HG03378 (cell line): ENCODE measurements around the gene MAP3K7.
A peak's percentile ranks its signal among the peaks of the same experiment; 100 is the strongest.

ENCODE experiments used
- ATAC-seq: cut with Tn5 transposase; IDR thresholded peaks from one replicate; pipeline ENCODE4 v1.9.1; 2021; ENCODE audit warnings: mild to moderate bottlenecking, moderate library complexity; ENCODE audit not compliant: unreplicated experiment

The MAP3K7 gene

GRCh38 chr6:90533615-90534336, 53.1 kb downstream of the MAP3K7 start:
- no peak for ATAC-seq

- no peak for ATAC-seq
Observed at GRCh38 chr6:90530882-90531281, 56.0 kb downstream of the MAP3K7 start.

GRCh38 chr6:90525421-90525820, 61.5 kb downstream of the MAP3K7 start:
- no peak for ATAC-seq

GRCh38 chr6:90523779-90524310, 63.0 kb downstream of the MAP3K7 start:
- ATAC-seq = no peak

GRCh38 chr6:90521955-90522354, 64.9 kb downstream of the MAP3K7 start:
- ATAC-seq = no peak

GRCh38 chr6:90516074-90516660, 70.7 kb downstream of the MAP3K7 start:
- ATAC-seq = no peak

- ATAC-seq = no peak
Observed at GRCh38 chr6:90514496-90514895, 72.4 kb downstream of the MAP3K7 start.

GRCh38 chr6:90508753-90509152, 78.1 kb downstream of the MAP3K7 start:
- ATAC-seq = no peak

- peak; percentile 75 for ATAC-seq
Observed at GRCh38 chr6:90502866-90503407, 83.9 kb downstream of the MAP3K7 start.

- no peak for ATAC-seq
Observed at GRCh38 chr6:90502381-90502780, 84.5 kb downstream of the MAP3K7 start.

- ATAC-seq = no peak
Observed at GRCh38 chr6:90500458-90500857, 86.4 kb downstream of the MAP3K7 start.

- no peak for ATAC-seq
Observed at GRCh38 chr6:90497411-90497810, 89.5 kb downstream of the MAP3K7 start.

- ATAC-seq = no peak
Observed at GRCh38 chr6:90496258-90497016, 90.4 kb downstream of the MAP3K7 start.

GRCh38 chr6:90495216-90495817, 91.6 kb downstream of the MAP3K7 start:
- no peak for ATAC-seq

- no peak for ATAC-seq
Observed at GRCh38 chr6:90494067-90494780, 92.6 kb downstream of the MAP3K7 start.

GRCh38 chr6:90493332-90493731, 93.5 kb downstream of the MAP3K7 start:
- no peak for ATAC-seq

GRCh38 chr6:90492798-90493197, 94.1 kb downstream of the MAP3K7 start:
- no peak for ATAC-seq

GRCh38 chr6:90492369-90492768, 94.5 kb downstream of the MAP3K7 start:
- no peak for ATAC-seq

- ATAC-seq = no peak
Observed at GRCh38 chr6:90490030-90490716, 96.7 kb downstream of the MAP3K7 start.

- no peak for ATAC-seq
Observed at GRCh38 chr6:90488816-90489215, 98.1 kb downstream of the MAP3K7 start.
